ENCODE measurements around the gene CTSD.

The CTSD gene

DNA sequence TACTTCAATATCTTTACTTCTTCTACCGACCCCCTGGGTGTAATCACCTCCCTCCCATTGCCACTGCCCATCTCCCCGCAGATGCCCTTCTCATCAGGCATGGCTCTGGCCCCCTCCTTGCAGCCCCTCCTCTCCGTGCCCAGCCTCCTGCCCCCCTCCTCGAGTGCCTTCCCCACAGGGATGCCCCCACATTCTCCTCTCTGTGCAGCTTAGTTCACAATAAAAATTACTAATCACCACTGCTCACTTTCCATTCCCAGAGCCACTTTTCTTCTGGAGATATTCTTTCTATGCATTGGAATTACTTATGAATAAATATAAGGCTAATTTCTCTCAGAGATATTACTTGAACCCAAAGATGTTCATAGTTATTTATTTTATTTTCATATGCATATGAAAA, 35.4 kb downstream of the CTSD start:
- no peak overlapping the region for H3K4me3 ChIP-seq (ENCODE audit: low read depth, low read length)
- TF ChIP-seq, protein P1, sequence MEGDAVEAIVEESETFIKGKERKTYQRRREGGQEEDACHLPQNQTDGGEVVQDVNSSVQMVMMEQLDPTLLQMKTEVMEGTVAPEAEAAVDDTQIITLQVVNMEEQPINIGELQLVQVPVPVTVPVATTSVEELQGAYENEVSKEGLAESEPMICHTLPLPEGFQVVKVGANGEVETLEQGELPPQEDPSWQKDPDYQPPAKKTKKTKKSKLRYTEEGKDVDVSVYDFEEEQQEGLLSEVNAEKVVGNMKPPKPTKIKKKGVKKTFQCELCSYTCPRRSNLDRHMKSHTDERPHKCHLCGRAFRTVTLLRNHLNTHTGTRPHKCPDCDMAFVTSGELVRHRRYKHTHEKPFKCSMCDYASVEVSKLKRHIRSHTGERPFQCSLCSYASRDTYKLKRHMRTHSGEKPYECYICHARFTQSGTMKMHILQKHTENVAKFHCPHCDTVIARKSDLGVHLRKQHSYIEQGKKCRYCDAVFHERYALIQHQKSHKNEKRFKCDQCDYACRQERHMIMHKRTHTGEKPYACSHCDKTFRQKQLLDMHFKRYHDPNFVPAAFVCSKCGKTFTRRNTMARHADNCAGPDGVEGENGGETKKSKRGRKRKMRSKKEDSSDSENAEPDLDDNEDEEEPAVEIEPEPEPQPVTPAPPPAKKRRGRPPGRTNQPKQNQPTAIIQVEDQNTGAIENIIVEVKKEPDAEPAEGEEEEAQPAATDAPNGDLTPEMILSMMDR (IDR thresholded peaks at IDR 0.05; ENCODE audit: borderline replicate concordance, insufficient read depth, low read depth, low read length), result no peak

GRCh38 chr11:1727861-1728260, 35.9 kb downstream of the CTSD start:
- H3K4me3 ChIP-seq (ENCODE audit: low read depth, low read length), result no peak overlapping the region
- TF ChIP-seq, protein P1 (IDR thresholded peaks at IDR 0.05; ENCODE audit: borderline replicate concordance, insufficient read depth, low read depth, low read length), result no peak

DNA sequence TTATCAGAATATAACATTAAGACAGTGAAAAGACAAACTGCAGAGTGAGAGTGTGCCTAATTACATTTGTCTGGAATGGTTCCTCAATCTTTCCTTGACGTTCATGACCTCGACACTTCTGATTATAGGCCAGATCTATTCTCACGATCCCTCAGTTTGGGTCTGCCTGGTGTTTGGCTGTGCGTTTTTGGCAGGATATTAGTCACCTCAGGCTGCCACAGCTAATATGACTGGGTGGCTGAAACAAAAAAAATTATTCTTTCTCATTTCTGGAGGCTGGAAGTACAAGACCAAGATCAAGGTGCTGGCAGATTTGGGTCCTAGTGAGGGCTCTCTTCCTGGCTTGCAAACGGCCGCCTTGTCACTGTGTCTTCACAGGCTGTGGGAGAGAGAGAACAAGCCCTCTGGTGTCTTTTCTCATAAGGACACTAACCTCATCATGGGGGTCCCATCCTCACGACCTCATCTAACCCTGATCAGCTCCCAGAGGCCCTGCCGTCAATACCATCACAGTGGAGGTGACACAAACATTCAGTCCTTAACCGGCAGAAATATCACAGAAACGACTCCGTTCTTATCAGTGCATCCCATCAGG, 36.5 kb downstream of the CTSD start:
- TF ChIP-seq, protein P1 (IDR thresholded peaks at IDR 0.05; ENCODE audit: borderline replicate concordance, insufficient read depth, low read depth, low read length), result no peak
- no peak overlapping the region for H3K4me3 ChIP-seq (ENCODE audit: low read depth, low read length)

- no peak overlapping the region for H3K4me3 ChIP-seq (ENCODE audit: low read depth, low read length)
- TF ChIP-seq, protein P1 (IDR thresholded peaks at IDR 0.05; ENCODE audit: borderline replicate concordance, insufficient read depth, low read depth, low read length), result no peak
These were observed 43.9 kb downstream of the CTSD start for GRCh38 chr11:1719781-1720180.

DNA sequence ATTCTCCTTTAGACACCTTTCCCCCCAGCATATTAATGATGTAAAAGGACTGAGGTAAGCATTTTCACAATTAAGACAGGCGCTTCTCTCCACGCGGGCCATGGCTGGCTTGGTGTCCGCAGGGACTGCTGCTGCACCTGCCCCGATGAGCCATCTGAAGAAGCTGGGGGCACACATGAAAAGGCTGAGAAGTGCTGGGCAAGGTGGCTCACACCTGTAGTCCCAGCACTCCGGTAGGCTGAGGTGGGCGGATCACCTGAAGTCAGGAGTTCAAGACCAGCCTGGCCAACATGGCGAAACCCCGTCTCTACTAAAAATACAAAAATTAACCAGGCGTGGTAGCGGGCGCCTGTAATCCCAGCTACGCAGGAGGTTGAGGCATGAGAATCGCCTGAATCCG, 45.4 kb downstream of the CTSD start:
- no peak overlapping the region for H3K4me3 ChIP-seq (ENCODE audit: low read depth, low read length)
- TF ChIP-seq, protein P1 (IDR thresholded peaks at IDR 0.05; ENCODE audit: borderline replicate concordance, insufficient read depth, low read depth, low read length), result no peak

DNA sequence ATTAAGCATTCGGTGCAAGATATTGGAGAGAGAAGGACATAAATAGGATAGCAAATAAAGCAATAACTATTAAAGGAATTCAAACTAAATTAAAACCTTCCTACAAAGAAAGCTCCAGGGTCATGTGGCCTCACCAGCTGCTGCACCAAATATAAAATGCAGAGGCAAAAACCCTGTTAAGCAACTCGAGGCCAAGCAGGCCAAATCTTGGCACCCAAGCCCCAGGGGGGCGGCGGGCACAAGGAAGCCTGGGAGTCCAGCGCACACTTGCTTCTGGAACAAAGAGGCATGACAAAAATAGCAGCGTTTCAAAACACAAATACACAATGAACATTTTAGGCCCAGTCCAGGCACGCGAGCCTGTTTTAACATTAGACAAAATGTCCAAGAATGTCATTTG, 46.0 kb downstream of the CTSD start:
- TF ChIP-seq, protein P1 (IDR thresholded peaks at IDR 0.05; ENCODE audit: borderline replicate concordance, insufficient read depth, low read depth, low read length), result no peak
- no peak overlapping the region for H3K4me3 ChIP-seq (ENCODE audit: low read depth, low read length)
